HEK293 (cell line): ENCODE results near the gene SLC43A3.

Experiments used
- CTCF ChIP-seq: fragments of 450-650 bp; formaldehyde crosslinking; IDR thresholded peaks from 2 replicates; pipeline ENCODE4 v1.5.1; 2016; ENCODE audit warnings: missing biosample characterization, missing genetic modification characterization
- GLI4 ChIP-seq: fragments of 450-650 bp; formaldehyde crosslinking; IDR thresholded peaks from 2 replicates; pipeline ENCODE4 v1.5.1; 2016; ENCODE audit warnings: missing biosample characterization, missing genetic modification characterization
- KLF1 ChIP-seq: fragments of 450-650 bp; formaldehyde crosslinking; IDR thresholded peaks from 2 replicates; pipeline ENCODE4 v1.5.1; 2016; ENCODE audit warnings: missing biosample characterization, missing genetic modification characterization
- KLF7 ChIP-seq: fragments of 450-650 bp; formaldehyde crosslinking; IDR thresholded peaks from 2 replicates; pipeline ENCODE4 v1.5.1; 2016; ENCODE audit warnings: missing biosample characterization, missing genetic modification characterization, borderline replicate concordance
- SALL2 ChIP-seq: fragments of 450-650 bp; formaldehyde crosslinking; IDR thresholded peaks from 2 replicates; pipeline ENCODE4 v1.5.0; 2017; ENCODE audit warnings: missing biosample characterization, mild to moderate bottlenecking, missing genetic modification characterization, borderline replicate concordance
- SP2 ChIP-seq: fragments of 450-650 bp; formaldehyde crosslinking; IDR thresholded peaks from 2 replicates; pipeline ENCODE4 v1.5.1; 2016; ENCODE audit warnings: missing biosample characterization, missing genetic modification characterization
- SP3 ChIP-seq: fragments of 450-650 bp; formaldehyde crosslinking; IDR thresholded peaks from 2 replicates; pipeline ENCODE4 v1.5.1; 2016; ENCODE audit warnings: missing biosample characterization, missing genetic modification characterization
- TRIM28 ChIP-seq: IDR thresholded peaks from 2 replicates; pipeline ENCODE4 v1.6.1; 2011; ENCODE audit warnings: low read length, control low read depth, borderline replicate concordance
- ZBTB1 ChIP-seq: fragments of 450-650 bp; formaldehyde crosslinking; IDR thresholded peaks from 2 replicates; pipeline ENCODE4 v1.5.1; 2016; ENCODE audit warnings: missing biosample characterization, missing genetic modification characterization
- ZBTB44 ChIP-seq: fragments of 450-650 bp; IDR thresholded peaks from 2 replicates; pipeline ENCODE4 v1.5.1; 2018; ENCODE audit warnings: missing biosample characterization, mild to moderate bottlenecking, missing genetic modification characterization
- ZBTB49 ChIP-seq: fragments of 450-650 bp; formaldehyde crosslinking; IDR thresholded peaks from 2 replicates; pipeline ENCODE4 v1.5.1; 2016; ENCODE audit warnings: missing biosample characterization, missing genetic modification characterization, low read depth
- ZFP37 ChIP-seq: fragments of 450-650 bp; formaldehyde crosslinking; IDR thresholded peaks from 2 replicates; pipeline ENCODE4 v1.5.1; 2016; ENCODE audit warnings: missing biosample characterization, missing genetic modification characterization
- ZFP69B ChIP-seq: fragments of 450-650 bp; formaldehyde crosslinking; IDR thresholded peaks from 2 replicates; pipeline ENCODE4 v1.5.1; 2016; ENCODE audit warnings: missing biosample characterization, missing genetic modification characterization
- ZNF114 ChIP-seq: fragments of 450-650 bp; formaldehyde crosslinking; IDR thresholded peaks from 2 replicates; pipeline ENCODE4 v1.5.0; 2017; ENCODE audit warnings: missing biosample characterization, missing genetic modification characterization
- ZNF121 ChIP-seq: fragments of 450-650 bp; formaldehyde crosslinking; IDR thresholded peaks from 2 replicates; pipeline ENCODE4 v1.5.1; 2016; ENCODE audit warnings: missing biosample characterization, missing genetic modification characterization
- ZNF214 ChIP-seq: fragments of 450-650 bp; formaldehyde crosslinking; IDR thresholded peaks from 2 replicates; pipeline ENCODE4 v1.5.1; 2017; ENCODE audit warnings: missing biosample characterization, mild to moderate bottlenecking, missing genetic modification characterization, borderline replicate concordance
- ZNF248 ChIP-seq: fragments of 450-650 bp; formaldehyde crosslinking; IDR thresholded peaks from 2 replicates; pipeline ENCODE4 v1.5.1; 2017; ENCODE audit warnings: missing biosample characterization, missing genetic modification characterization
- ZNF292 ChIP-seq: fragments of 450-650 bp; formaldehyde crosslinking; IDR thresholded peaks from 2 replicates; pipeline ENCODE4 v1.5.1; 2016; ENCODE audit warnings: low read depth, missing biosample characterization, missing genetic modification characterization, borderline replicate concordance
- ZNF404 ChIP-seq: fragments of 450-650 bp; formaldehyde crosslinking; IDR thresholded peaks from 2 replicates; pipeline ENCODE4 v1.5.1; 2017; ENCODE audit warnings: missing biosample characterization, missing genetic modification characterization
- ZNF501 ChIP-seq: fragments of 450-650 bp; formaldehyde crosslinking; IDR thresholded peaks from 2 replicates; pipeline ENCODE4 v1.5.1; 2016; ENCODE audit warnings: missing biosample characterization, missing genetic modification characterization
- ZNF600 ChIP-seq: fragments of 450-650 bp; formaldehyde crosslinking; IDR thresholded peaks from 2 replicates; pipeline ENCODE4 v1.5.1; 2016; ENCODE audit warnings: missing biosample characterization, missing genetic modification characterization
- ZNF624 ChIP-seq: fragments of 450-650 bp; formaldehyde crosslinking; IDR thresholded peaks from 2 replicates; pipeline ENCODE4 v1.5.1; 2017; ENCODE audit warnings: missing biosample characterization, missing genetic modification characterization
- ZNF654 ChIP-seq: fragments of 450-650 bp; formaldehyde crosslinking; IDR thresholded peaks from 2 replicates; pipeline ENCODE4 v1.5.1; 2016; ENCODE audit warnings: low read depth, missing biosample characterization, missing genetic modification characterization
- ZNF704 ChIP-seq: fragments of 450-650 bp; formaldehyde crosslinking; IDR thresholded peaks from 2 replicates; pipeline ENCODE4 v1.5.1; 2016; ENCODE audit warnings: missing biosample characterization, missing genetic modification characterization
- ZSCAN30 ChIP-seq: fragments of 450-650 bp; IDR thresholded peaks from 2 replicates; pipeline ENCODE4 v1.5.1; 2018; ENCODE audit warnings: missing biosample characterization, mild to moderate bottlenecking, missing genetic modification characterization, moderate library complexity
- TF ChIP-seq, protein P1 (sequence below): fragments of 450-650 bp; formaldehyde crosslinking; IDR thresholded peaks from 2 replicates; pipeline ENCODE4 v1.5.1; 2016; ENCODE audit warnings: missing biosample characterization, missing genetic modification characterization
- TF ChIP-seq, protein P2 (sequence below): fragments of 450-650 bp; formaldehyde crosslinking; IDR thresholded peaks from 2 replicates; pipeline ENCODE4 v1.5.1; 2016; ENCODE audit warnings: missing biosample characterization, missing genetic modification characterization

The SLC43A3 gene

DNA sequence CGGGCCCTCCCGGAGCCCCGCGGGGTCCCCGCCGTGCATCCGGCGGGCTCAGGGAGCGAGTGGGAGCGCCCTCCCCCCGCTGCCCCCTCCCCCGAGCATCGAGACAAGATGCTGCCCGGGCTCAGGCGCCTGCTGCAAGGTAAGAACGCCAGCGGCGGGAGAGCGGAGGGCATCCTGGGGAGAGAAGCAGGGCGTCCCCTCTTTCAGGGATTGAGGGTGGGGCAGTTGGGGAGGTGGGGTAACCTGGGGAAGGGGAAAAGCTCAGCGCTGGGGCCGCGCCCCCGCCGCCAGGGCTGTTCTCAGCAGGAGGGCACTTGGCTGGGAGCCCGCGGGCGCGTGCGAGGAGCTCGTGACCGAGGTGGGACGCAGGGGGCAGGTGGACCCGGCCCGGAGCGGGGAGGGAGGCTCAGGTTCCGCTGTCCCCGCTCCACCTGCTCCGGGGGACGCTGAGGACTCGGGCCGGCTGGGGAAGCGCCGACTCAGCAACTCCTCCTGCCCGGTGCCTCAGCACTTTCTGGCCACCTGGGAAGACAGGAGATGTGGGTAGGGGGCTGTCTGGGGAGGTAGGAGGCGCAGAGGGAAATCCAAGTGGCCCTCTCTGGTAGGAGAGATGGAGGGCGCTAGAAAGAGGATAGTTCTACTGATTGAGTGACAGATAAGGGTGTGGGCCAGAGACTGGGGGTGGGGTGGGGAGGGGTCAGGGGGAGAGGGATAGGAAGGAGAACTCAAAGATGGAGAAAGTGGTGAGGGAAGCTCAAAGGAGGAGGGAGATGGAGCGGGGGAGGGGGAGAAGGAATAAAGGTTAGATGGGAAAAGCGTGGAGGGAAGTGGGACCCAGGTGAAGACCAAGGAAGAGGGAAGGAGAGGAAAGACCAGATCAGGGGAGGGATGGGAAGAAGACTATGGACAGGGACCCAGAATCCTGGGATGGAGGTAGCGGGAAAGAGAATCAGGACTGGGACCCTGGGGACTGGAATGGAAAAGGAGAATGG is 34.1 kb upstream of the SLC43A3 start (continued):
- TF ChIP-seq, protein P1, sequence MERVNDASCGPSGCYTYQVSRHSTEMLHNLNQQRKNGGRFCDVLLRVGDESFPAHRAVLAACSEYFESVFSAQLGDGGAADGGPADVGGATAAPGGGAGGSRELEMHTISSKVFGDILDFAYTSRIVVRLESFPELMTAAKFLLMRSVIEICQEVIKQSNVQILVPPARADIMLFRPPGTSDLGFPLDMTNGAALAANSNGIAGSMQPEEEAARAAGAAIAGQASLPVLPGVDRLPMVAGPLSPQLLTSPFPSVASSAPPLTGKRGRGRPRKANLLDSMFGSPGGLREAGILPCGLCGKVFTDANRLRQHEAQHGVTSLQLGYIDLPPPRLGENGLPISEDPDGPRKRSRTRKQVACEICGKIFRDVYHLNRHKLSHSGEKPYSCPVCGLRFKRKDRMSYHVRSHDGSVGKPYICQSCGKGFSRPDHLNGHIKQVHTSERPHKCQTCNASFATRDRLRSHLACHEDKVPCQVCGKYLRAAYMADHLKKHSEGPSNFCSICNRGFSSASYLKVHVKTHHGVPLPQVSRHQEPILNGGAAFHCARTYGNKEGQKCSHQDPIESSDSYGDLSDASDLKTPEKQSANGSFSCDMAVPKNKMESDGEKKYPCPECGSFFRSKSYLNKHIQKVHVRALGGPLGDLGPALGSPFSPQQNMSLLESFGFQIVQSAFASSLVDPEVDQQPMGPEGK, result no peak
- no peak for TF ChIP-seq TRIM28
- TF ChIP-seq ZNF248, result no peak
- TF ChIP-seq GLI4 (tag by site-specific recombination), result no peak
- no peak for TF ChIP-seq SP2
- TF ChIP-seq ZNF704 (tag by site-specific recombination), result no peak
- no peak for TF ChIP-seq CTCF (tag by site-specific recombination)
- TF ChIP-seq ZFP37, result no peak
- TF ChIP-seq ZSCAN30 (tag by site-specific recombination), result no peak
- TF ChIP-seq ZNF114 (tag by site-specific recombination), result no peak
- TF ChIP-seq, protein P2, sequence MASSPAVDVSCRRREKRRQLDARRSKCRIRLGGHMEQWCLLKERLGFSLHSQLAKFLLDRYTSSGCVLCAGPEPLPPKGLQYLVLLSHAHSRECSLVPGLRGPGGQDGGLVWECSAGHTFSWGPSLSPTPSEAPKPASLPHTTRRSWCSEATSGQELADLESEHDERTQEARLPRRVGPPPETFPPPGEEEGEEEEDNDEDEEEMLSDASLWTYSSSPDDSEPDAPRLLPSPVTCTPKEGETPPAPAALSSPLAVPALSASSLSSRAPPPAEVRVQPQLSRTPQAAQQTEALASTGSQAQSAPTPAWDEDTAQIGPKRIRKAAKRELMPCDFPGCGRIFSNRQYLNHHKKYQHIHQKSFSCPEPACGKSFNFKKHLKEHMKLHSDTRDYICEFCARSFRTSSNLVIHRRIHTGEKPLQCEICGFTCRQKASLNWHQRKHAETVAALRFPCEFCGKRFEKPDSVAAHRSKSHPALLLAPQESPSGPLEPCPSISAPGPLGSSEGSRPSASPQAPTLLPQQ (tag by site-specific recombination), result peak; percentile 83
- TF ChIP-seq ZNF624 (tag by site-specific recombination), result no peak
- peak; percentile 97 for TF ChIP-seq KLF1
- no peak for TF ChIP-seq ZNF404 (tag by site-specific recombination)
- TF ChIP-seq ZFP69B, result peak; percentile 64
- TF ChIP-seq ZNF214, result no peak
- TF ChIP-seq ZNF501 (tag by site-specific recombination), result no peak
- TF ChIP-seq ZBTB1 (tag by site-specific recombination), result no peak
- TF ChIP-seq ZNF121 (tag by site-specific recombination), result no peak
- no peak for TF ChIP-seq ZNF292 (tag by site-specific recombination)
- TF ChIP-seq SP3, result peak; percentile 36; the same call in 1 of the 2 replicates
- TF ChIP-seq KLF7 (tag by site-specific recombination), result peak; percentile 42; the same call in 1 of the 2 replicates
- no peak for TF ChIP-seq ZNF654 (tag by site-specific recombination)
- TF ChIP-seq ZNF600, result no peak
- no peak for TF ChIP-seq ZBTB49 (tag by site-specific recombination)
- no peak for TF ChIP-seq SALL2 (tag by site-specific recombination)
- no peak for TF ChIP-seq ZBTB44
